GM19463 (cell line): ENCODE data around the gene KHDC4.
"Not testable (repeated sequence)": the region's sequence is repeated elsewhere in the genome, so short reads cannot be mapped to it uniquely, and the experiment has no call there.

Source experiments
- ATAC-seq: cut with Tn5 transposase; IDR thresholded peaks from one replicate; pipeline ENCODE4 v1.9.1; 2021; ENCODE audit warnings: mild to moderate bottlenecking, moderate library complexity; ENCODE audit not compliant: unreplicated experiment

KHDC4 gene

GRCh38 chr1:155910621-155911121, 23.5 kb downstream of the KHDC4 start:
- ATAC-seq, result peak; percentile 29

- no peak for ATAC-seq
Observed at GRCh38 chr1:155909894-155910293, 24.3 kb downstream of the KHDC4 start.

DNA sequence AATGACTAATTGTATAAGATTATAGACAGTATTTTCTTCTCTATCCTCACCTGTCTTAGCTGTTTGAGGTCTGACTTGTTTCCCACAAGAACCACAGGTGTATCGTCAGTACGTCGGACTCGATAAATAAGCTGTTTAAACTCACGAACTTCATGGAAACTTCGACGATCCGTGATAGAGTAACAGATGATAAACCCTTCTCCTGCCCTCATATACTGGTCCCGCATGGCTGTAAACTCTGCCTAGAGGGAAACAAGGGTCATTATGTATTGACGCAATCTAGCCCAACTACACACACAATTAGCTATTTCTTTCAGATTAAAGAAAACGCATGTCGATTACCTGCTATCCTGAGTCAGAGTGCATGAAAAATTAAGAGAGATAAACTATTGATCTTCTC, 30.0 kb downstream of the KHDC4 start:
- ATAC-seq, result no peak

DNA sequence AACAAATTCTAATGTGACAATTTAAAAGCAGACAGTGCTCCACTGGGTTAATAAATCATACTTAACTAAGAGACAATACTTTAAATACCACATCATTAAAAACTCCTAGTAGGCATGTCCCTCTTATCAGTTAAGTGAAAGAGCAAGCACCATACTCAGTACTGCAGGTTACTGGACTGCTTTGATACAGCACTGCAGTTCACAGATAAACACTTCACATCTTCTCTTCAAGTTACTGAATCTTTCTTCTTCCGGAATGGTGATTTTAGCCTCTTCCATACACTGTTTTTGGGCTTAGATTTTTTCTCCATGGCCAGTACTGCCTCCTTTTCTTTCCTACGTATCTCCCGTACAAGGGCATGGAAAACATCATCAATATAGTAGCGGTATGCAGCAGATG, 34.1 kb downstream of the KHDC4 start:
- ATAC-seq, result no peak

- ATAC-seq, result no peak
Observed at GRCh38 chr1:155899683-155900082, 34.5 kb downstream of the KHDC4 start.

GRCh38 chr1:155898888-155899287, 35.3 kb downstream of the KHDC4 start:
- ATAC-seq, result no peak

- ATAC-seq, result no peak
Observed at GRCh38 chr1:155897746-155898145, 36.5 kb downstream of the KHDC4 start.

GRCh38 chr1:155896476-155896875, 37.7 kb downstream of the KHDC4 start:
- not testable (repeated sequence) for ATAC-seq

- ATAC-seq, result not testable (repeated sequence)
Observed at GRCh38 chr1:155895617-155896016, 38.6 kb downstream of the KHDC4 start.

DNA sequence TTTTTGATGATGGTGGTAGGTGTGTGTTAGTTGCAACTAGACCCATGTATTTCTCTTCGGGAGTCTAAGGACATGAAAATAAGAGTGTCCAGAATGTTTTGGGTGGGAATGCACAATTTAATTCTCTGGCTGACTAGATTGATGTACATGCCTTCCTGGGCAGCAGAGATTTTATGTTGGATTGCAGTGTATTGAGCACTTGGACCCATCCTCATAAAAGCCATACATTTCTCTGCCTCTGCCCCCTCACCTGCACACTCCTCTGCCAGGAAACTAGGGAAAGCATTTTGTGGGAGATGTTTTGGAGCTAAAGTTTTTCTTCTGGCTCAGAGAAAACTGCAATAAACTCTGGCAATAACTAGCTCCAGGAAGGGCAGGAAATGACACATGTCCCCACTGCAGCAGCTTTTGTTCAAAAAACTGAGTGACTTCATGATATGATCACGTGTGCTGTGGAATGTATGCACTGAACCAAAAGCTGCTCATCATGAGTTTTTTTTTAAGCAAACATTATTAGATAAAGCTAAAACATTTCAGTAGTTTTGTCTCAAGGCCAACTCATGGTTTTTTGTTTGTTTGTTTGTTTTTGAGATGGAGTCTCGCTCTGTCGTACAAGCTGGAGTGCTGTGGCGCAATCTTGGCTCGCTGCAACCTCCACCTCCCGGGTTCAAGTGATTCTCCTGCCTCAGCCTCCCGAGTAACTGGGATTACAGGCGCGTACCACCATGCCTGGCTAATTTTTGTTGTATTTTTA, 40.6 kb downstream of the KHDC4 start:
- ATAC-seq, result no peak

DNA sequence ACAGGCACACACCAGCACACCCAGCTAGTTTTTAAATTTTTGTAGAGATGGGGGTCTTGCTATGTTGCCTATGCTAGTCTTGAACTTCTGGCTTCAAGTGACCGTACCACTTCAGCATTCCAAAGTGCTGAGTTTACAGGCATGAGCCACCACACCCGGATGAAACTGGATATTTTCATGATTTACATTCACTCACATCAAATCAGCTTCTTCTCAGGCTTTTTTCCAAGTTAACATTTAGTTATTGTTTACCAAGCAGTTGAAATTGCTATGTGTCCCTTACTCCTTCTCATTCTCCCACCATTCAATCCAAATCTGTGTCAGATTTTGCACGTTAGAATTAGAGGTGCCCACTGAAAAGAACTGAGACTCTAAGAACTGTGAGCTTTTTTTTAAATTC, 41.4 kb downstream of the KHDC4 start:
- ATAC-seq, result no peak

- ATAC-seq, result no peak
Observed at GRCh38 chr1:155890251-155890650, 44.0 kb downstream of the KHDC4 start.

DNA sequence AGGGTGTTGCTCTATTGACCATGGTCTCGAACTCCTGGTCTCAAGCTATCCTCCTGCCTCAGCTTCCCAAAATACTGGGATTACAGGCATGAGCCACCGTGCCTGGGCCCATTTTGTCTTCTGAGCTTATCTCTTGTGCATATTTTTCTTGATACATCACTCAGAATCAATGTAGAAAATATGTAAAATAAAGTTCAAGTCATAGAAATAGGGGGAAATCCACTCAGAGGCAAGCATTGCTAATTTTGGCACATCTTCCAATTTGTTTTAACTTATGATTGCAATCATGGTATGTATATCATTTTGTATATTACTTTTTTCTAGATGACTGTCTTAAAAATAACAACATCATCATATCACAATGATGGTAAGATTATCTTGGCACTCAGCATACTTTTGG, 44.6 kb downstream of the KHDC4 start:
- no peak for ATAC-seq

GRCh38 chr1:155888481-155888880, 45.7 kb downstream of the KHDC4 start:
- ATAC-seq, result no peak

DNA sequence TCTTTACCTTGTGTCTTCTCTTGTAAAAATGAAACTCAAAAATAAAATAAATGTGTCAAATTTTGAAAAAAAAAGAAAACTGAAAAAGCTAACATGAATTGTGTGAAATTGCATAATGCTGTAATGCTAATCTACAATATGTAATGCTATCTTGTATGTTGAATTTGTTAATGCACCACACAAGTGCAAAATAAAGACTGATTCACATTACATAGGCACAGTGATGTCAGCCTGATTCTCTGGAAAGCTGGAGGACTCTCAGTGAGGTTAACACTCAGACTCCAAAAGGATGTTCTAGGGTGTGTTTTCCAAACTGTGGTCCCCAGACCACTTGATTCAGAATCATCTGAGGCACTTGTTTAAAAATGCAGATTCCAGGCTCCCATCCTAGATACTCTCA, 49.2 kb downstream of the KHDC4 start:
- ATAC-seq, result no peak

GRCh38 chr1:155884031-155884960, 49.9 kb downstream of the KHDC4 start:
- ATAC-seq, result no peak

GRCh38 chr1:155882766-155883165, 51.4 kb downstream of the KHDC4 start:
- ATAC-seq, result no peak

- ATAC-seq, result no peak
Observed at GRCh38 chr1:155882235-155882634, 52.0 kb downstream of the KHDC4 start.

DNA sequence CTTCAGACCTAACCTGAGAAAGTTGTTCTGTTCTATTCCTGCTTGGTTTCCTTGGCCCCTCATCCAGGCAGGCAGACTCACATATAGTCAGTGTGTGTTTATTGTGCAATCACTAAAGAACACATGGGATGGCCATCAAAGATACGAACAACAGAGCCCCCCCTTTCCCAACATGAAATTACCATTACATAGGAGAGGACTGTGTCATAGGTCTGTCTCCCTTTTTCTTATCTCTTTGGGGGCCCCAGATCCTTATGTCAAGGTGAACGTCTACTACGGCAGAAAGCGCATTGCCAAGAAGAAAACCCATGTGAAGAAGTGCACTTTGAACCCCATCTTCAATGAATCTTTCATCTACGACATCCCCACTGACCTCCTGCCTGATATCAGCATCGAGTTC, 53.3 kb downstream of the KHDC4 start:
- ATAC-seq, result no peak

- ATAC-seq, result no peak
Observed at GRCh38 chr1:155880251-155880650, 54.0 kb downstream of the KHDC4 start.

DNA sequence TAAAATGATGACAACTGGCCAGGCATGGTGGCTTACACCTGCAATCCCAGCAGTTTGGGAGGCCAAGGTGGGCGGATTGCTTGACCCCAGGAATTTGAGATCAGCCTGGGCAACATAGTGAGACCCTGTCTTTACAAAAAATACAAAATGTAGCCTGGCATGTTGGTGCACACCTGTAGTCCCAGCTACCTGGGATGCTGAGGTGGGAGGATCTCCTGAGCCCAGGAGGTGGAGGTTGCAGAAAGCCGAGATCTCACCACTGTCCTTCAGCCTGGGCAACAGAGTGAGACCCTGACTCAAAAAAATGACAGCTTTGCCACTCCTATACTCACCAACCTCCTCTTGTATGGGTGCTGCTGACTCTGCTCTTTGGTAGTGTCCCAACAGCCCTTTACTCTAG, 56.3 kb downstream of the KHDC4 start:
- ATAC-seq, result no peak

DNA sequence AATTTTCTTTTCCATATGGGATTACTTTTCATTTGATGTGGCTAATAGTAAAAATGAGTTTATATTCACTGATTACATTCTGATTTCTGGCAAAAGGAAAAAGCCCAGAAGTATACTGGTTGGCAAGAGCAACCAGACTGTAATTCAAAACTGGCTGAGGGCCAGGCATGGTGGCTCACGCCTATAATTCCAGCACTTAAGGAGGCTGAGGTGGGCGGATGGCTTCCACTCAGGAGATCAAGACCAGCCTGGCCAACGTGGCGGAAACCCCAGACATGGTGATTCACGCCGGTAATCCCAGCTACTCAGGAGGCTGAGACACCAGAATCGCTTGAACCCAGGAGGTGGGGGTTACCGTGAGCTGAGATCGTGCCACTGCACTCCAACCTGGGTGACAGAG, 60.4 kb downstream of the KHDC4 start:
- no peak for ATAC-seq
